ENCODE data around the gene SEC31B.

Gene SEC31B

GRCh38 chr10:100528921-100529474, 9.3 kb upstream of the SEC31B start:
- no peak overlapping the region for H3K27ac ChIP-seq (ENCODE audit: low read depth, low read length, severe bottlenecking)
- WGBS, 2 experiments (ENCODE audit: insufficient coverage in 2 of 2): 10% methylated on average over 10 to 14 of the region's 18 CpGs
- H3K4me1 ChIP-seq (ENCODE audit: control insufficient read depth, insufficient read depth, low read length, poor library complexity, severe bottlenecking): no peaks in the 10 kb centered on the region
- H3K4me3 ChIP-seq (ENCODE audit: extremely low read depth, insufficient read depth, low read length, poor library complexity, severe bottlenecking): peak overlapping the region; percentile 85
- peaks cover 41% of the 10 kb centered on the region for H3K36me3 ChIP-seq (ENCODE audit: control insufficient read depth, insufficient read depth, low read length)
- peaks cover 5% of the 10 kb centered on the region for H3K9me3 ChIP-seq (ENCODE audit: control insufficient read depth, low read length)

DNA sequence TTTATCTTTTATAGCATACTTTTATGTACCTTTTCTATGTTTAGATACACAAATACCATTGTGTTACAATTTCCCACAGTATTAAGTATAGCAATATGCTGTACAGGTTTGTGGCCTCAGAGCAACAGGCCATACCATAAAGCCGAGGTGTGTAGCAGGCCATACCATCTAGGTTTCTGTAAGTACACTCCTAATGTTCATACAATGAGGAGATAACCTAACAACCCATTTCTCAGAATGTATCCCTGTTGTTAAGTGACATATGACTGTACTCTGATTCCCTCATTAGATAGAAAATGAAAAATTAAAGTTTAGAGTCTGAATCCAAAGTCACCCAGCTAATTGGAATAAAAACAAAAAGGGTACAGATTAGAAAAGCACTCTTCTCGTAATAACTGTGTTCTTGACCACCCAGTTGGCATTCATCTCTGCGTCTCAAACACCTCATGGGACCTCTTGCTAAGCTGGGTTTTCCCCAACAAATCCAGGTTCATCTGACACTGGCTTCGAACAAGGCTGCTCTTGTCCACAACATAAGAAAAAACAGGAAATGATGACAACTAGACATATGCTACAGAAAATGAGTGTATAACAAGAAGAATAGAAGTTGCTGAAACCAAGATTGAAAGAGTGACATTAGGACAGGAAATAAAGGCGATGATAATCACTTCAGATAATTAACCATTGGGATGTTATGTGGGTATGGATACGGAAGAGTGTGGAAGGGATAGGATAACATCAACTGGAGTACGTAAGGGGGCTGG, 8.6 kb upstream of the SEC31B start:
- no peak overlapping the region for H3K27ac ChIP-seq (ENCODE audit: low read depth, low read length, severe bottlenecking)
- peak overlapping the region; percentile 85 for H3K4me3 ChIP-seq (ENCODE audit: extremely low read depth, insufficient read depth, low read length, poor library complexity, severe bottlenecking)
- 94 to 100% methylated on average over 3 to 4 of the region's 7 CpGs for WGBS, 2 experiments (ENCODE audit: insufficient coverage in 2 of 2)
- no peaks in the 10 kb centered on the region for H3K4me1 ChIP-seq (ENCODE audit: control insufficient read depth, insufficient read depth, low read length, poor library complexity, severe bottlenecking)
- peaks cover 5% of the 10 kb centered on the region for H3K9me3 ChIP-seq (ENCODE audit: control insufficient read depth, low read length)
- peaks cover 48% of the 10 kb centered on the region for H3K36me3 ChIP-seq (ENCODE audit: control insufficient read depth, insufficient read depth, low read length)

DNA sequence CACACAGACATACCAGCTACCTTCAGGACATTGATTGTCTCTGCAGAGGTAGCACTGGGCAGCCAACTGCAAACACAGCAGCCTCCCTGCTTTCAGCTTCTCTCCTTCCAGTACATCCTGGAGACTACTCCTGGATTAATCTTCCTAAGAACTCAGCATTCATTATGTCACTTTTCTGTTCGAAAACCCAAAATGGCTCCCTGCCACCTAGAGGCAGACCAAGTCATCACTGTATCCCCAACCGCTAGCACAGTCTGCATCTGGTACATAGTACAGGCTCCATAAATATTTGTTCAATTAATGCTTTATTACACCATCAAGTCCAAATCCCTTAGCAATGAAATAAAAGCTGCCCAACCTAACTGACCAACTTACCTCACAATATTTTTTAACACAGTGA, 5.0 kb upstream of the SEC31B start:
- no peaks in the 10 kb centered on the region for H3K9me3 ChIP-seq (ENCODE audit: control insufficient read depth, low read length)
- H3K36me3 ChIP-seq (ENCODE audit: control insufficient read depth, insufficient read depth, low read length): peaks cover 64% of the 10 kb centered on the region
- WGBS, 2 experiments (ENCODE audit: insufficient coverage in 2 of 2): 87 to 92% methylated on average over 2 of the region's 2 CpGs

GRCh38 chr10:100524206-100524605, 4.5 kb upstream of the SEC31B start:
- Histone ChIP-seq H3K27ac (ENCODE audit: low read depth, low read length, severe bottlenecking) (no peak overlapping the region), H3K9me3 (ENCODE audit: control insufficient read depth, low read length) (no peaks in the 10 kb centered on the region), H3K36me3 (ENCODE audit: control insufficient read depth, insufficient read depth, low read length) (peaks cover 64% of the 10 kb centered on the region), H3K4me3 (ENCODE audit: extremely low read depth, insufficient read depth, low read length, poor library complexity, severe bottlenecking) (no peak overlapping the region), H3K4me1 (ENCODE audit: control insufficient read depth, insufficient read depth, low read length, poor library complexity, severe bottlenecking) (peaks cover 15% of the 10 kb centered on the region)
- WGBS, 2 experiments (ENCODE audit: insufficient coverage in 2 of 2): 78 to 98% methylated on average over 3 to 6 of the region's 6 CpGs

More for the DNA sequence above, 5.0 kb upstream of the SEC31B start:
- Histone ChIP-seq H3K4me3 (ENCODE audit: extremely low read depth, insufficient read depth, low read length, poor library complexity, severe bottlenecking) (no peak overlapping the region), H3K27ac (ENCODE audit: low read depth, low read length, severe bottlenecking) (no peak overlapping the region), H3K4me1 (ENCODE audit: control insufficient read depth, insufficient read depth, low read length, poor library complexity, severe bottlenecking) (peaks cover 11% of the 10 kb centered on the region)

GRCh38 chr10:100522945-100523344, 3.3 kb upstream of the SEC31B start:
- peaks cover 58% of the 10 kb centered on the region for H3K36me3 ChIP-seq (ENCODE audit: control insufficient read depth, insufficient read depth, low read length)
- no peaks in the 10 kb centered on the region for H3K9me3 ChIP-seq (ENCODE audit: control insufficient read depth, low read length)
- no peak overlapping the region for H3K4me3 ChIP-seq (ENCODE audit: extremely low read depth, insufficient read depth, low read length, poor library complexity, severe bottlenecking)
- H3K27ac ChIP-seq (ENCODE audit: low read depth, low read length, severe bottlenecking): no peak overlapping the region
- 92 to 95% methylated on average over 8 to 9 of the region's 9 CpGs for WGBS, 2 experiments (ENCODE audit: insufficient coverage in 2 of 2)
- H3K4me1 ChIP-seq (ENCODE audit: control insufficient read depth, insufficient read depth, low read length, poor library complexity, severe bottlenecking): peaks cover 15% of the 10 kb centered on the region

GRCh38 chr10:100522107-100522801, 2.6 kb upstream of the SEC31B start:
- WGBS, 2 experiments (ENCODE audit: insufficient coverage in 2 of 2): 93% methylated on average over 3 of the region's 5 CpGs; no CpG with 5 or more reads in 1 of the 2 experiments
- H3K9me3 ChIP-seq (ENCODE audit: control insufficient read depth, low read length): no peaks in the 10 kb centered on the region
- H3K27ac ChIP-seq (ENCODE audit: low read depth, low read length, severe bottlenecking): no peak overlapping the region
- peaks cover 52% of the 10 kb centered on the region for H3K36me3 ChIP-seq (ENCODE audit: control insufficient read depth, insufficient read depth, low read length)
- no peak overlapping the region for H3K4me3 ChIP-seq (ENCODE audit: extremely low read depth, insufficient read depth, low read length, poor library complexity, severe bottlenecking)
- peaks cover 15% of the 10 kb centered on the region for H3K4me1 ChIP-seq (ENCODE audit: control insufficient read depth, insufficient read depth, low read length, poor library complexity, severe bottlenecking)

GRCh38 chr10:100520811-100521210, 1.1 kb upstream of the SEC31B start:
- peaks cover 38% of the 10 kb centered on the region for H3K36me3 ChIP-seq (ENCODE audit: control insufficient read depth, insufficient read depth, low read length)
- H3K27ac ChIP-seq (ENCODE audit: low read depth, low read length, severe bottlenecking): no peak overlapping the region
- 73 to 100% methylated on average over 2 of the region's 3 CpGs for WGBS, 2 experiments (ENCODE audit: insufficient coverage in 2 of 2)
- peaks cover 15% of the 10 kb centered on the region for H3K4me1 ChIP-seq (ENCODE audit: control insufficient read depth, insufficient read depth, low read length, poor library complexity, severe bottlenecking)
- no peak overlapping the region for H3K4me3 ChIP-seq (ENCODE audit: extremely low read depth, insufficient read depth, low read length, poor library complexity, severe bottlenecking)
- H3K9me3 ChIP-seq (ENCODE audit: control insufficient read depth, low read length): no peaks in the 10 kb centered on the region

DNA sequence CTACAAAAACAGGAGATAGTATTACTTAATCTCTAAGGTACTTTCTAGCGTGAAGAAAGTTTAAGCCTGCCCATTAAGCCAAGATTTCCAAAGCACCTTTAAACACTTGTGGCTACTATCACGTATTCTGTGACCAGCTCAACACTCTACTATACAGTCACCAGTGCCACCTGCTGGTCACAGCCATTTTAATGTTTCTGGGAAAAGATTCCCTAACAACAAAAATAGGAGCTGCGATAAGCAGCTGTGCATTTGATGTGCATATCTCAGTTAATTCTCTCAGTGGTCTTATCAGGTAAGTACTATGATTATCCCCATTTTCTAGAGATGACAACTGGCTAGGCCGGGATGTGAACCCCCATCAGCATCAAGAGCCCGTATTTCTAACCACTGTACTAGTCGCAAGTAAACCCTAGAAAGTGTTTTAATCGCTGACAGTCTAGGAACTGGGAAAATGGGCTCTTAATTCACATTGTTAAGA, 860 bp downstream of the SEC31B start:
- Histone ChIP-seq H3K36me3 (ENCODE audit: control insufficient read depth, insufficient read depth, low read length) (peaks cover 20% of the 10 kb centered on the region), H3K4me1 (ENCODE audit: control insufficient read depth, insufficient read depth, low read length, poor library complexity, severe bottlenecking) (peaks cover 15% of the 10 kb centered on the region), H3K9me3 (ENCODE audit: control insufficient read depth, low read length) (no peaks in the 10 kb centered on the region), H3K27ac (ENCODE audit: low read depth, low read length, severe bottlenecking) (no peak overlapping the region), H3K4me3 (ENCODE audit: extremely low read depth, insufficient read depth, low read length, poor library complexity, severe bottlenecking) (peak overlapping the region; percentile 48)
- WGBS, 2 experiments (ENCODE audit: insufficient coverage in 2 of 2): 16 to 23% methylated on average over 2 to 6 of the region's 7 CpGs

GRCh38 chr10:100516847-100517246, 2.8 kb downstream of the SEC31B start:
- 78 to 94% methylated on average over 1 to 2 of the region's 2 CpGs for WGBS, 2 experiments (ENCODE audit: insufficient coverage in 2 of 2)
- Histone ChIP-seq H3K4me1 (ENCODE audit: control insufficient read depth, insufficient read depth, low read length, poor library complexity, severe bottlenecking) (peaks cover 15% of the 10 kb centered on the region), H3K27ac (ENCODE audit: low read depth, low read length, severe bottlenecking) (no peak overlapping the region), H3K4me3 (ENCODE audit: extremely low read depth, insufficient read depth, low read length, poor library complexity, severe bottlenecking) (no peak overlapping the region), H3K36me3 (ENCODE audit: control insufficient read depth, insufficient read depth, low read length) (peaks cover under 1% of the 10 kb centered on the region), H3K9me3 (ENCODE audit: control insufficient read depth, low read length) (no peaks in the 10 kb centered on the region)

- no peaks in the 10 kb centered on the region for H3K36me3 ChIP-seq (ENCODE audit: control insufficient read depth, insufficient read depth, low read length)
- no peak overlapping the region for H3K4me3 ChIP-seq (ENCODE audit: extremely low read depth, insufficient read depth, low read length, poor library complexity, severe bottlenecking)
- WGBS, 2 experiments (ENCODE audit: insufficient coverage in 2 of 2): 95 to 100% methylated on average over 2 of the region's 3 CpGs
- no peak overlapping the region for H3K27ac ChIP-seq (ENCODE audit: low read depth, low read length, severe bottlenecking)
- peaks cover 11% of the 10 kb centered on the region for H3K4me1 ChIP-seq (ENCODE audit: control insufficient read depth, insufficient read depth, low read length, poor library complexity, severe bottlenecking)
- no peaks in the 10 kb centered on the region for H3K9me3 ChIP-seq (ENCODE audit: control insufficient read depth, low read length)
Measured at GRCh38 chr10:100515612-100516011, 4.0 kb downstream of the SEC31B start.

Measured in mesodermal cell (in vitro differentiated cells).